Bronchial epithelial cell (primary cell): Measurements from ENCODE around the gene LSAMP. TPM values are rescaled to one million over a fixed set of nuclear protein-coding genes. Genes with fewer than 3 reads are reported as not detected.

Experiments used
- DNase-seq: peaks from one replicate; pipeline ENCODE4 v3.0.0-alpha.2; 2010; ENCODE audit warnings: low read depth
- FAIRE-seq: peaks from 2 replicates; lab custom pipeline; 2011; peaks lifted over from hg19 to GRCh38; lab: Jason Lieb, UNC
- H3K27me3 ChIP-seq: 2 replicates; pipeline ENCODE4 v1.5.1; 2011; ENCODE audit warnings: low read length; ENCODE audit not compliant: control insufficient read depth, insufficient read depth
- H3K36me3 ChIP-seq: 2 replicates; pipeline ENCODE4 v1.5.1; 2011; ENCODE audit warnings: low read length; ENCODE audit not compliant: control insufficient read depth, insufficient read depth
- H3K4me3 ChIP-seq: 2 replicates; pipeline ENCODE4 v1.5.1; 2011; ENCODE audit warnings: mild to moderate bottlenecking, low read depth, low read length, control low read depth
- total RNA-seq: library from RNA; depleted of rRNA; stranded (reverse); fragments of >200 nt; gene quantifications from 2 replicates; pipeline ENCODE4 v1.2.1, GENCODE V29; 2014
- TF ChIP-seq, protein P1 (sequence below): IDR thresholded peaks from 2 replicates; pipeline ENCODE4 v1.5.1; 2011; ENCODE audit warnings: mild to moderate bottlenecking, moderate library complexity, low read length, control low read depth, inconsistent platforms; ENCODE audit not compliant: insufficient read depth, severe bottlenecking

Gene LSAMP
- total RNA-seq, 1 donor from 2014 or later: 0.26 TPM

DNA sequence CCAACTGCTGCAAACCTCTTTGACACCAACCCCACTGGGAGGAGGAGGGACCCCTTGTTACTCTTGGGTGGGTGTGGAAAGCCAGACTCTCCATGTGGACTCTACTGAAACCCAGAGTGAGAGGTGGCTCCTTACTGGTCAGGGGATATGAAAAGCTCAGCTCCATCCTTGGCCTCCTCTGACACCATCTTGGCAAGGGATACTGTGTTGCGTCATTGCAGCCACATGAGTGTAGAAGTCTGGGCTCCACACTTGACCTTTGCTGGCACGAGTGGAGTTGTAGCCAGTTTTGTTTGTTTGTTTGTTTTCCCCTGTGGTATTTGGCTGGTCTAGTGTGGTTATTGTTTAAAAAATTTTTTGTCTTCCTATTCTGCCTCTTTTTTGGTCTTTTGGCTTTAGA, 532.9 kb downstream of the LSAMP start:
- Histone ChIP-seq H3K4me3 (no peak overlapping the region), H3K27me3 (no peaks in the 10 kb centered on the region), H3K36me3 (no peaks in the 10 kb centered on the region)
- DNase-seq (no peak), FAIRE-seq (no peak)
- TF ChIP-seq, protein P1, sequence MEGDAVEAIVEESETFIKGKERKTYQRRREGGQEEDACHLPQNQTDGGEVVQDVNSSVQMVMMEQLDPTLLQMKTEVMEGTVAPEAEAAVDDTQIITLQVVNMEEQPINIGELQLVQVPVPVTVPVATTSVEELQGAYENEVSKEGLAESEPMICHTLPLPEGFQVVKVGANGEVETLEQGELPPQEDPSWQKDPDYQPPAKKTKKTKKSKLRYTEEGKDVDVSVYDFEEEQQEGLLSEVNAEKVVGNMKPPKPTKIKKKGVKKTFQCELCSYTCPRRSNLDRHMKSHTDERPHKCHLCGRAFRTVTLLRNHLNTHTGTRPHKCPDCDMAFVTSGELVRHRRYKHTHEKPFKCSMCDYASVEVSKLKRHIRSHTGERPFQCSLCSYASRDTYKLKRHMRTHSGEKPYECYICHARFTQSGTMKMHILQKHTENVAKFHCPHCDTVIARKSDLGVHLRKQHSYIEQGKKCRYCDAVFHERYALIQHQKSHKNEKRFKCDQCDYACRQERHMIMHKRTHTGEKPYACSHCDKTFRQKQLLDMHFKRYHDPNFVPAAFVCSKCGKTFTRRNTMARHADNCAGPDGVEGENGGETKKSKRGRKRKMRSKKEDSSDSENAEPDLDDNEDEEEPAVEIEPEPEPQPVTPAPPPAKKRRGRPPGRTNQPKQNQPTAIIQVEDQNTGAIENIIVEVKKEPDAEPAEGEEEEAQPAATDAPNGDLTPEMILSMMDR: no peak

DNA sequence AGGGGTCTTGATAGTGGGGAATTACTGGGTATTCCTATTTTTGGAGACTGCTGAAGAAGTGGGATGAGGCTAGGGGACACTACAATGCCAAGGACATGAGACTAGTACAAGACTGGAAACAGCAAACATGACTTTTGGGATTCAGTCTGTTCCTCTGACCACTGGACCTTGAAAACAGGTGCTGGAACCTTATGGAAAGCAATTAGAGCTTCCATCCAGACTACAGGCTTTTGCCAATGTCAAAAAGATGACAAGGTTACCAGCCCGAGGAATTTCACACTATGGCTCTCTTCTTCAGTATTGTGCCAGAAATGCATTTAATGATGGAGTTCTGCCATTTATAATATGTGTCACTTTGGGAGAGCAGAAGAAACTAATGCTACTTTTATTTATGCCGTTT, 539.4 kb downstream of the LSAMP start:
- FAIRE-seq: no peak
- H3K36me3 ChIP-seq: no peaks in the 10 kb centered on the region
- TF ChIP-seq, protein P1: no peak
- DNase-seq: no peak
- no peaks in the 10 kb centered on the region for H3K27me3 ChIP-seq
- no peak overlapping the region for H3K4me3 ChIP-seq

DNA sequence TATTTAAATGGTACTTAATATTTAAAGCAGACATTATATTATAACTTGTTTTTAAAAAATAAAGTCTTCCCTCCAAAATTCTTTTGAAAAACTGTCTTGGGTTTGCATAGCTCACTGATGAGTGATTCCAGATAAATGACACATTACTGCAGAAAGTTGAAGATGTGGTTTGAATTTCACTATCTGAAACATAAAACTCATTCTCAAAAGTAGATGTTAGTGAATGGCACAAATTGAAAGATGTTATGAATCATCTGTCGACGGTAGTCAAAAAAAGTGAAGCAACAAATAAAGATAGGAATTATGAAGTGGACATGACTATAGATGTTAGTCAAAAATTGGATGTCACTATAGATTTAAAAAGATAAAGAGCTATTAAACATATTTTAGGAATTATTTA, 541.4 kb downstream of the LSAMP start:
- no peak for FAIRE-seq

DNA sequence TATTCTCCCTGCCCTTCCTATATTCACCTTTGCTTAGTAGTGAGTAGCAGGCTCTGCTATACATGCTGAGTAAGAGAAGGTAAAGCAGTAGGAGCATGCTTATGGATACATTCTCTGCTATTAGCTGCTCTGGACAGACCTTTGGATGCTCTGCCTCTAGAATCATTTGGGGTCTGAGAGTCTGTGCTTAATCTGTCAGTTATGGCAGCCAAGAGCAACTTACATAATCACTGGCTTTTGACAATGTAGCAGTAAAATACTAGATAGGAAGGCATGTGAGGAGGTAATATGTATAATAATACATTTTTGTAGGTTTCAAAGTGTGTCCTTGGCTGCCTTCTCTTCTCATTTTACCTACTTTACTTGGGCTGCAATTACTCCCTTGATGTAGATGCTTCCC, 544.3 kb downstream of the LSAMP start:
- Histone ChIP-seq H3K4me3 (no peak overlapping the region), H3K27me3 (no peaks in the 10 kb centered on the region), H3K36me3 (no peaks in the 10 kb centered on the region)
- no peak for DNase-seq
- FAIRE-seq: no peak
- TF ChIP-seq, protein P1: no peak

More for the DNA sequence above, 541.4 kb downstream of the LSAMP start:
- Histone ChIP-seq H3K36me3 (no peaks in the 10 kb centered on the region), H3K4me3 (no peak overlapping the region), H3K27me3 (no peaks in the 10 kb centered on the region)
- DNase-seq: no peak
- TF ChIP-seq, protein P1: no peak

DNA sequence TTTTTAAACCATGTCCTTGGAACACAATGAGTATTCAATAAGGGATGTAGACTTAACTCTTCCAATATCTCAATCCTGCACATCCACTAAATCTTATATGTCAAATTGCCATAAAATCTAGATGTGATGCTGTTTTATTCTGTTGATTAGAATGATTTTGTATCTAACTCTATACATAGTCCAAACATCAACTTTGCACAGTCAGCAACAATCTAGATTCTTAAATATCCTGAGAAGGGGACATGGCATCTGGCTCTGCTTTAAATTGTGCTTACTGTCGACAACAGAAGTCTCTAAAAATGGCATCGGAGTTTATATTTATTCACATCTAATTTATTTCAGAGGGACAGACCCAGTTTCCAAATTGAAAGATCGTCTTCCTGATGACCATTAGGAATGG, 545.8 kb downstream of the LSAMP start:
- TF ChIP-seq, protein P1: no peak
- H3K4me3 ChIP-seq: no peak overlapping the region
- H3K27me3 ChIP-seq: no peaks in the 10 kb centered on the region
- FAIRE-seq: no peak
- DNase-seq: no peak
- H3K36me3 ChIP-seq: no peaks in the 10 kb centered on the region
